Effector CD4-positive, alpha-beta T cell (primary cell): Measurements from ENCODE around the gene ZNF284.

Experiments used
- DNase-seq: peaks from one replicate; pipeline ENCODE4 v3.0.0-alpha.2; 2020
- total RNA-seq: gene quantifications from one replicate; lab custom pipeline; 2026; lab: John Stamatoyannopoulos, UW

Gene ZNF284
- 4.9 reads per million, percentile 19 among the genes with 10 or more reads in this experiment for total RNA-seq

DNA sequence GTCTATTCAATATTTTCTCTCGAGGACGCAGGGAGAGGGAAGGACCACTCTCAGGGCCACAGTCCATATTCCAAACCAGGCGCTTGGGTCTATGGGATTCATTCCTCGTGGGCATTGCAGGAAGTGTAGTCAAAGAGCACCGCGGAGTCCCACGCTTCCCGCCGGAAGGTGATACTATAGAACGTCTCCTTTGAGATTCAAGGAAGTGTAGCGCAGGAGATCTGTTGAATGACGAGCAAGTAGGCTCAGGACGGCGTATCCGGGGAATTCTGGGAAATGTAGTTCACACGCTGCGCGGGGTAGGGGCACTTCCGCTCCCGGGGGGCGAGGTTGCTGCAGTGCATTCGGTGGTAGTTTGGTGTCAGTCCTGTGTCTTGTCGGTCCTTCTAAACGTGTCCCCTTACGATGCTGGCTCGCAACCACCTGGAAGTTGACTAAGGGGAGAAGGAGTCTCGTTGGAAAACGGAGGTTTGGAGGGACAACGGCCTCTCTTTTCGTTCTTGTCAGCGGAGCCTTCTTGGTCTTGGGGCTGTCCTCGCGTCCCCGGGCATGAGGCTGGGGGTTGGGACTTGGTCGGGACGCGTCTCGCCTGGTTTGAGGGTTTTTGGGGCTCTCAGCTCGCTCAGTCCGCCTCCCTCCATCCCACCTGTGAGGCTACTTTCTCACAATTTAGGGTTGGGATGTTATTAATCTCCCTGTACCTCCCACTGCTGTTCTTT, at the start of gene ZNF284:
ZNF284 (plus strand) TSS at position 336 of the 719 bp plus-strand sequence. CDS start 4,231 bp downstream, outside the sequence.
- peak; percentile 70 for DNase-seq

GRCh38 chr19:44024900-44025216, 47.1 kb upstream of the ZNF284 start:
- DNase-seq: no peak

DNA sequence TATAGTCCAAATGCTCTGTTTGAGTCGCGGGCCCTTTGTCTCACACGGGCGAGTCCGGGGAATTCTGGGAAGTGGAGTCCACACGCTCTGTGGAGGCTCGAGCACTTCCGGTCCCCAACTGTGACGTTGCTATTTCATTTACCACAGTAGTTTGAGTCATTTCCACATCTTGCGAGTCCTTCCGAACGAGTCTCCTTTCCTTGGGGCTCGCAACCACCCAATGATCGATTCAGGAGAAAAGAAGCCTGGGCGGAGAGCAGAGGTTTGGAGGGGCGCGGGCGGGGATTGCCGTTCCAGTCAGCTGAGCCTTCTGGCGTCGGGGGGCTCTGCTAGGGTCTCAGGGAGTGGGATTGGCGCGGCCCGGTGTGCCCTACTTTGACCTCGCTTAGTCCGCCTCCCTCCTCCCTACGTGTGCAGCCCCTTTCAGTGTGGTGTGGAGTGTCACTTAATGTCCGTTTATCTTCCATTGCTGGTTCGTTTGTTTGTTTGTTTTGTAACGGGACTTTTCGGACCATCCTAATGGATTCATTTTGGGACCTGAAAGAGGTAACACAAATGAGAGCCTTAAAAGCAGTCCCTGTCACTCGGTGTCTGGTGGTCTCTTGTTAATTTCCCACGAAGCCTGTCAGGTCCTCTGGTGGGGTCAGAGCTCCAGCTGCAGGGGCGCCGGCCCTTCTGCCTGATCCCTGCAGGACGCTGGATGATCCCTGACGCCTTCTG, 46.6 kb upstream of the ZNF284 start, which contains the start of gene ZNF222:
ZNF222 (plus strand) TSS at position 163 of the 720 bp plus-strand sequence; CDS start at position 221, 58 bp downstream.
- DNase-seq: peak; percentile 66

- no peak for DNase-seq
Measured at GRCh38 chr19:44026622-44027021, 45.3 kb upstream of the ZNF284 start.

- DNase-seq: no peak
Measured at GRCh38 chr19:44032001-44032610, 39.9 kb upstream of the ZNF284 start.

DNA sequence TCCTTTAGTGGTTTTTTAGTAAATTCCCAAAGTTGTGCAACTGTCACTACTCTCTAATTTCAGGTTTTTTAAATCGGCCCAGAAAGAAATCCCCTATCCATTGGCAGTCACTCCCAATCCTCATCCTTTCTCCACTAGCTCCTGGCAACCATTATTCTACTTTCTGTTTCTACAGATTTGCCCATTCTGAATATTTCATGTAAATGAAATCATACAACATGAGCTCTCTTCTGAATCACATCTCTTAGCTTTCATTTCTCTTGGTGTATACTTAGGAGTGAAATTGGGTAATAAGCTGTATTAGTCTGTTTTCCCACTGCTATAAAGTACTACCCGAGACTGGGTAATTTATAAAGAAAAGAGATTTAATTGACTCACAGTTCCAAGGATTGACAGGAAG, 29.8 kb upstream of the ZNF284 start:
- DNase-seq: no peak

GRCh38 chr19:44050740-44051649, 21.0 kb upstream of the ZNF284 start:
- no peak for DNase-seq

DNA sequence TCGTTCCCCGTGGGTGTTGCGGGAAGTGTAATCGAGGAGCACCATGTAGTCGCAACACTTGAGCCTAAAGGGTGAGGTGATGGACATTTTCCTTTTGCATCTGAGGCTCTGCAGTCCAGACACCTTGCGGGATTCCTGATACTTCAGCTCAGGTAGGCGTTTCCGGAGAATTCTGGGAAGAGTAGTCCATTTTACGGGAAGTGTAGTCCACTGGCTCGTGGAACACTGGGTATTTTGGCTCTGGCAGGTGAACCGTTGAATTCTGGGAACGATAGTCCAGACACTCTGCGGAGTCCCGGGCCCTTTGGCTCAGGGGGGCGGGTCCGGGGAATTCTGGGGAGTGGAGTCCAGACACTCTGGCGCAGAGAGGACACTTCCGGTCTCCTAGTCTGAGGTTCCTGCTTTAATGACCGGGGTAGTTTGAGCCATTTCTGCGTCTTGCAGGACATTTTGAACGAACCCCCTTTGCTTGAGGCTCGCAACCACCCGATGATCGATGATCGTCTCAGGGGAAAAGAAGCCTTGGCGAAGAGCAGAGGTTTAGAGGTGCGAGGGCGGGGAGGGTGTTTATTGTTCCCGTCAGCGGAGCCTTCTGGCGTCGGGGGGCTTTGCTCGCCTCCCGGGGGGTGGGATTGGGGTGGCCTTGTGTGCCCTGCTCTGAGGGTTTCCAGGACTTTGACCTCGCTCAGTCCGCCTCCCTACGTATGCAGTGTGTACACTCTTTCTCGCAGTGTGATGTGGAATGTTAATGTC, 20.1 kb upstream of the ZNF284 start, which contains the start of gene ZNF223:
ZNF223 (plus strand) TSS at position 387 of the 753 bp plus-strand sequence. CDS start 3,141 bp downstream, outside the sequence.
- DNase-seq: peak; percentile 39

DNA sequence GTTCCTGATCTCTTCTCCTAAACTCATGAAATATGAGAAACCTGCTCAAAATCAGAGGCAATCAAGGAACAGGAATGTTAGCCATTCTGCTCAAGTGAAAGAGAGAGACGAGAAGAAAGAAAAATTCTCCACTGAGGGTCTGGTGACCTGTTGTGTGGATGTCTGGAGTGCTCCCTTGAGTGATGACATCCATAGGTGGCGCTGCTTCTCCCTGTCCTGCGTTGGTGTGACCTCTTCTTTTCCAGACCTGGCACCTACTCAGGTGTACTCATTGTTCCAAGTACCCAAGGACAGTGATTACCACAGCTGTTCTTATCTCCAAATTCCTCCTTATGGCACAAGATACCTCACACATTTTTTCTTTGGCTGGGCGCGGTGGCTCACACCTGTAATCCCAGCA, 16.1 kb upstream of the ZNF284 start:
- no peak for DNase-seq

GRCh38 chr19:44059229-44059628, 12.7 kb upstream of the ZNF284 start:
- DNase-seq: no peak

DNA sequence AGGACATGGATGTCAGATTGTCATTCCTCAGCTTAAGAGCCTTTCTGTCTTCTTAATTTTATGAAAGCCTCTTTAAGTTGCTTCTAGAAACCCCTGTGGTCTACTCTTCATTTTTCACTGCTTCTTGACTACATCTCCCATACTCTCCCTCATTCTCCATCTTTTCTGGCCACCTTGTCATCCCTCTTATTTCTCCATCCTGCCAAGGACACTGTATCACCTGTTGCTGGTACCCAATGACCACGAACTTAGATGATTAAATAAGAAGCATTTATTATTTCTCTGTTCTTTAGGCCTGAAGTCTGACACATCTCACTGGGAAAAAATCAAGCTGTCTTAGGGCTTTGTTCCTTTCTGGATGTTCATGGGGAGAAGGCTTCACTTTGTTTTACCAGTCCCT, 10.9 kb upstream of the ZNF284 start:
- DNase-seq: no peak

- no peak for DNase-seq
Measured at GRCh38 chr19:44066305-44066704, 5.7 kb upstream of the ZNF284 start.

GRCh38 chr19:44069415-44069814, 2.5 kb upstream of the ZNF284 start:
- DNase-seq: no peak

GRCh38 chr19:44072543-44073401, 813 bp downstream of the ZNF284 start:
- DNase-seq: no peak

DNA sequence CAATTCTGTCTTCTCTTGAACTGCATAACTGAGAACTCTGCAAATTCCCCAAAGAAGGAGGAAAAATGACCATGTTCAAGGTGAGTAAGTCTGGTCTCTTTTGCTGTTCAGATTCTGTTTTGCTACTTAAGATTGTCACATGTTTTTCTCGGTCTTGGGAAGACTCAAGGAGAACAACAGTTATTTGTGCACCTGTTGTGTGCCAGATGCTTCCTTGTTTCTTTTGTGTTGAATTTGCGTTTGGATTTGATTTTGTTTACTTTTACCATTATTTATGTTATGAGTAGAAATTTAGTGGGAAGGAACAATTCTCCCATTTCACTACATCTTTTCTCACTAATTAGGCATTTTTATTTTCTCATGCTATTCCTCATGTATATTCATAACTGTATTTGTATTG, 4.4 kb downstream of the ZNF284 start:
- DNase-seq: no peak

- no peak for DNase-seq
Measured at GRCh38 chr19:44092108-44092507, 20.1 kb downstream of the ZNF284 start.

DNA sequence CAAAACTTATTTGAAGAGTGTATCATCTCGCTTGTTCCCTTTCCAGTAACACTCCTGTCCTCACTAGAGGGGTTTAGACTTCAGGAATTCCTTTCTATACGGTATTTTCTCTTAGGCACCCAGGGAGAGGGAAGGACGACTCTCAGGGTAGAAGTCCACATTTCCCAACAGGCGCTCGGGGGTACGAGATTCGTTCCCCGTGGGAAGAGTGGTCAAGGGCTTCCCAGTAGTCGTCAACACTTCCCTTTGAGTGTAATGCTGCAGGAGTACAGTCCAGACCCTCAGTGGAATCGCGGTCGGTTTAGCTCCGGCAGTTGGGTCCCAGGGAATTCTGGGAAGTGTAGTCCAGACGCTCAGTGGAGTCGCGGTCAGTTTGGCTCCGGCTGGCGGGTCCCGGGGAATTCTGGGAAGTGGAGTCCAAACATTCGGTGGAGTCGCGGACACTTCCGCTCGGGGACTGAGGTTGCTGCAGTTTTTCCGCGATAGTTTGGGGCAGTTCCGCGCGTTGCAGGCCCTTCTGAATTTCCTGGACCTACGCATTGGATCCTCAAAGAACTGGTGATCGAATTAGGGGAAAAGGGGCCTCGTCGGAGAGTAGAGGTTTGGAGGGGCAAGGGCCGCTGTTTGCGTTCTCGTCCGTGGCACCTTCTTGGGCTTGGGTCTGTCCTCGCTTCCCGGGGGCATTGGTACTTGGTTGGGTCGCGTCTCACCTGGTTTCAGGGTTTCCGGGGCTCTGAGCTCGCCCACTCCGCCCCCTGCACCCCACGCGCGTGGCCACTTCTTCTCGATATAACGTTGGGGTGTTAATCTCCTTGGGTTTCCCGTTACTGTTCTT, 22.2 kb downstream of the ZNF284 start, which contains the start of gene ZNF224:
ZNF224 (plus strand) TSS at position 431 of the 835 bp plus-strand sequence. CDS start 3,513 bp downstream, outside the sequence.
- DNase-seq: peak; percentile 73

- no peak for DNase-seq
Measured at GRCh38 chr19:44107751-44108150, 35.8 kb downstream of the ZNF284 start.

GRCh38 chr19:44109458-44109857, 37.5 kb downstream of the ZNF284 start:
- DNase-seq: no peak
